ENCODE results near the gene SIRT3. TPM values are rescaled to one million over a fixed set of nuclear protein-coding genes. Genes with fewer than 3 reads are reported as not detected.

SIRT3 gene
- total RNA-seq: 11.4 and 11.8 TPM in 2 replicates

GRCh38 chr11:235997-236773, at the start of gene SIRT3:
Gene SIRT3, minus strand, starts transcription at chr11:236342. Its CDS starts 14 bp downstream, at chr11:236328.
- TF ChIP-seq, protein P1, sequence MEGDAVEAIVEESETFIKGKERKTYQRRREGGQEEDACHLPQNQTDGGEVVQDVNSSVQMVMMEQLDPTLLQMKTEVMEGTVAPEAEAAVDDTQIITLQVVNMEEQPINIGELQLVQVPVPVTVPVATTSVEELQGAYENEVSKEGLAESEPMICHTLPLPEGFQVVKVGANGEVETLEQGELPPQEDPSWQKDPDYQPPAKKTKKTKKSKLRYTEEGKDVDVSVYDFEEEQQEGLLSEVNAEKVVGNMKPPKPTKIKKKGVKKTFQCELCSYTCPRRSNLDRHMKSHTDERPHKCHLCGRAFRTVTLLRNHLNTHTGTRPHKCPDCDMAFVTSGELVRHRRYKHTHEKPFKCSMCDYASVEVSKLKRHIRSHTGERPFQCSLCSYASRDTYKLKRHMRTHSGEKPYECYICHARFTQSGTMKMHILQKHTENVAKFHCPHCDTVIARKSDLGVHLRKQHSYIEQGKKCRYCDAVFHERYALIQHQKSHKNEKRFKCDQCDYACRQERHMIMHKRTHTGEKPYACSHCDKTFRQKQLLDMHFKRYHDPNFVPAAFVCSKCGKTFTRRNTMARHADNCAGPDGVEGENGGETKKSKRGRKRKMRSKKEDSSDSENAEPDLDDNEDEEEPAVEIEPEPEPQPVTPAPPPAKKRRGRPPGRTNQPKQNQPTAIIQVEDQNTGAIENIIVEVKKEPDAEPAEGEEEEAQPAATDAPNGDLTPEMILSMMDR (IDR thresholded peaks at IDR 0.05; ENCODE audit: insufficient read depth, low read length, poor library complexity, severe bottlenecking): no peak
- no peaks in the 10 kb centered on the region for H3K27me3 ChIP-seq (ENCODE audit: control insufficient read depth, insufficient read depth, low read length)
- no peaks in the 10 kb centered on the region for H3K36me3 ChIP-seq (ENCODE audit: control insufficient read depth, insufficient read depth, low read length)
- peak within 1 kb of the TSS; percentile 89 for H3K4me3 ChIP-seq (ENCODE audit: low read depth, low read length)
- DNase-seq (ENCODE audit: low read depth): peak; percentile 37

- no peak for DNase-seq (ENCODE audit: low read depth)
- H3K27me3 ChIP-seq (ENCODE audit: control insufficient read depth, insufficient read depth, low read length): peaks cover 60% of the 10 kb centered on the region
- no peaks in the 10 kb centered on the region for H3K36me3 ChIP-seq (ENCODE audit: control insufficient read depth, insufficient read depth, low read length)
- H3K4me3 ChIP-seq (ENCODE audit: low read depth, low read length): no peak overlapping the region
- TF ChIP-seq, protein P1 (IDR thresholded peaks at IDR 0.05; ENCODE audit: insufficient read depth, low read length, poor library complexity, severe bottlenecking): no peak
These were observed 49.7 kb upstream of the SIRT3 start for GRCh38 chr11:285894-286220.

DNA sequence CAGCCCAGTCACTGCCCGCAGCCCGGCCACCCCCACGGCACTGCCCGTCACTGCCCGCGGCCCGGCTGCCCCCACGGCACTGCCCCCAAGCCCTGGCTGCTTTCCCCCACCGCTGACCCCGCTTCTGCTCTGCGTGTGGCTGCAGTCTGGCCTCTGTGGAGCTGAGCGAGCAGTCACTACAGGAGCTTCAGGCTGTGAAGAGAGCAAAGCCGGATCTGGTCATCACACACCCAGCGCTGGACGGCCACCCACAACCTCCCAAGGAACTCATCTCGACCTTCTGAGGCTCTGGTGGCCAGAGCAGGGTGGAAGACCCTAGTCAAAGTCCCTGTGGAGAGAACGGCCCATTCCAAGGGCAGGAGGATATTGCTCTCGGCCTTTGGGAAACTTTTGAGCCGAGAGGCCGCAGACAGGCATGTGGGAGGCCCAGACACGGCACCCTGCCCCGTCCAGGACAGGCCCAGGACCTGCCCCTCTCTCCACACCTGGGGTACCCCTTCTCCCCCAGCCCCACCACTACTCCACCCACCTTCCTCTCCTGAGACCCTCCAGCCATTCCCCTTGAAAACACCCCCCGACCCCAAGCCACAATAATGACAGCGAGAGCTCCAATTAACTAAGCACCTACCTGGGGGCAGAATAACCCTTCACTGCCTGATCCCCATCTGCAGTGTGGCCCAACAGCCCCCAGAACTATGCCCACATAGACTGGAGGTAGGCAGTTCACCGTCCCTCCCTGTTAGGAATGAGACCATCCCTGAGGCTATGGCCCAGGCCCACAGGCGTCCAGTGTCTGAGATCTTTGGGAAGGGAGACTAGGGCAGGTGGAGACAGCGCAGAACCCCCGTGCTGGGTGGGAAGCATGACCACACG, 49.1 kb upstream of the SIRT3 start:
- Histone ChIP-seq H3K36me3 (ENCODE audit: control insufficient read depth, insufficient read depth, low read length) (no peaks in the 10 kb centered on the region), H3K4me3 (ENCODE audit: low read depth, low read length) (no peak overlapping the region), H3K27me3 (ENCODE audit: control insufficient read depth, insufficient read depth, low read length) (peaks cover 65% of the 10 kb centered on the region)
- TF ChIP-seq, protein P1 (IDR thresholded peaks at IDR 0.05; ENCODE audit: insufficient read depth, low read length, poor library complexity, severe bottlenecking): no peak
- no peak for DNase-seq (ENCODE audit: low read depth)

- no peak for DNase-seq (ENCODE audit: low read depth)
- peaks cover 74% of the 10 kb centered on the region for H3K27me3 ChIP-seq (ENCODE audit: control insufficient read depth, insufficient read depth, low read length)
- no peak overlapping the region for H3K4me3 ChIP-seq (ENCODE audit: low read depth, low read length)
- TF ChIP-seq, protein P1 (IDR thresholded peaks at IDR 0.05; ENCODE audit: insufficient read depth, low read length, poor library complexity, severe bottlenecking): no peak
- no peaks in the 10 kb centered on the region for H3K36me3 ChIP-seq (ENCODE audit: control insufficient read depth, insufficient read depth, low read length)
These were observed 48.2 kb upstream of the SIRT3 start for GRCh38 chr11:284105-285020.

- DNase-seq (ENCODE audit: low read depth): no peak
- TF ChIP-seq, protein P1 (IDR thresholded peaks at IDR 0.05; ENCODE audit: insufficient read depth, low read length, poor library complexity, severe bottlenecking): no peak
- Histone ChIP-seq H3K4me3 (ENCODE audit: low read depth, low read length) (no peak overlapping the region), H3K27me3 (ENCODE audit: control insufficient read depth, insufficient read depth, low read length) (peaks cover 82% of the 10 kb centered on the region), H3K36me3 (ENCODE audit: control insufficient read depth, insufficient read depth, low read length) (no peaks in the 10 kb centered on the region)
These were observed 47.4 kb upstream of the SIRT3 start for GRCh38 chr11:283405-284104.

Data from kidney epithelial cell (primary cell).